ENCODE data around the gene EFCAB14. TPM values are rescaled to one million over a fixed set of nuclear protein-coding genes. Genes with fewer than 3 reads are reported as not detected.

The EFCAB14 gene
- total and polyA plus RNA-seq, 9 of the 15 experiments (the other 6 are each of a cell fraction or from before 2014, with no cell fraction given): 7.3 to 49.0 (median 37.3) TPM

DNA sequence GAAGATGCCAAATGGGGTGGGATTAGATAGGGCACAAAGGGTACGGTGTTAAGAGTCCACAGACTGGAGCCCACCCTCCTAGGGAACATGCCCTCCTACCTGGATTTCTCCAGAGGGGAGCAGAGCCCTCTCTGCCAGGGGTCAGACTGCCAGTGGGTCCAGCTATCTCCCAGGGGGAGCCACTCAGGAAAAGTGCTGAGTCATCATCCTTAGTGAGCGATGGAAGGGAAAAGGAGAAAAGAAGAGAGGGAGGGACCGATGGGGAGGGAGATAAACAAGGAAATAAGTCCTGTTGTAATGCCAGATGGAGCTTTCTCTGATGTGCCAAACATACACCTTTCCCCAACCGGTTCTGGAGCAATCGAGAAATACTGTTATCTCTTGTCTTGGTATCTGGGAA is 49.5 kb upstream of the EFCAB14 start (continued):
- TF ChIP-seq, protein P1, sequence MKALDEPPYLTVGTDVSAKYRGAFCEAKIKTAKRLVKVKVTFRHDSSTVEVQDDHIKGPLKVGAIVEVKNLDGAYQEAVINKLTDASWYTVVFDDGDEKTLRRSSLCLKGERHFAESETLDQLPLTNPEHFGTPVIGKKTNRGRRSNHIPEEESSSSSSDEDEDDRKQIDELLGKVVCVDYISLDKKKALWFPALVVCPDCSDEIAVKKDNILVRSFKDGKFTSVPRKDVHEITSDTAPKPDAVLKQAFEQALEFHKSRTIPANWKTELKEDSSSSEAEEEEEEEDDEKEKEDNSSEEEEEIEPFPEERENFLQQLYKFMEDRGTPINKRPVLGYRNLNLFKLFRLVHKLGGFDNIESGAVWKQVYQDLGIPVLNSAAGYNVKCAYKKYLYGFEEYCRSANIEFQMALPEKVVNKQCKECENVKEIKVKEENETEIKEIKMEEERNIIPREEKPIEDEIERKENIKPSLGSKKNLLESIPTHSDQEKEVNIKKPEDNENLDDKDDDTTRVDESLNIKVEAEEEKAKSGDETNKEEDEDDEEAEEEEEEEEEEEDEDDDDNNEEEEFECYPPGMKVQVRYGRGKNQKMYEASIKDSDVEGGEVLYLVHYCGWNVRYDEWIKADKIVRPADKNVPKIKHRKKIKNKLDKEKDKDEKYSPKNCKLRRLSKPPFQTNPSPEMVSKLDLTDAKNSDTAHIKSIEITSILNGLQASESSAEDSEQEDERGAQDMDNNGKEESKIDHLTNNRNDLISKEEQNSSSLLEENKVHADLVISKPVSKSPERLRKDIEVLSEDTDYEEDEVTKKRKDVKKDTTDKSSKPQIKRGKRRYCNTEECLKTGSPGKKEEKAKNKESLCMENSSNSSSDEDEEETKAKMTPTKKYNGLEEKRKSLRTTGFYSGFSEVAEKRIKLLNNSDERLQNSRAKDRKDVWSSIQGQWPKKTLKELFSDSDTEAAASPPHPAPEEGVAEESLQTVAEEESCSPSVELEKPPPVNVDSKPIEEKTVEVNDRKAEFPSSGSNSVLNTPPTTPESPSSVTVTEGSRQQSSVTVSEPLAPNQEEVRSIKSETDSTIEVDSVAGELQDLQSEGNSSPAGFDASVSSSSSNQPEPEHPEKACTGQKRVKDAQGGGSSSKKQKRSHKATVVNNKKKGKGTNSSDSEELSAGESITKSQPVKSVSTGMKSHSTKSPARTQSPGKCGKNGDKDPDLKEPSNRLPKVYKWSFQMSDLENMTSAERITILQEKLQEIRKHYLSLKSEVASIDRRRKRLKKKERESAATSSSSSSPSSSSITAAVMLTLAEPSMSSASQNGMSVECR (CRISPR knock-in tag; IDR thresholded peaks at IDR 0.05): no peak
- TF ChIP-seq, protein P2, sequence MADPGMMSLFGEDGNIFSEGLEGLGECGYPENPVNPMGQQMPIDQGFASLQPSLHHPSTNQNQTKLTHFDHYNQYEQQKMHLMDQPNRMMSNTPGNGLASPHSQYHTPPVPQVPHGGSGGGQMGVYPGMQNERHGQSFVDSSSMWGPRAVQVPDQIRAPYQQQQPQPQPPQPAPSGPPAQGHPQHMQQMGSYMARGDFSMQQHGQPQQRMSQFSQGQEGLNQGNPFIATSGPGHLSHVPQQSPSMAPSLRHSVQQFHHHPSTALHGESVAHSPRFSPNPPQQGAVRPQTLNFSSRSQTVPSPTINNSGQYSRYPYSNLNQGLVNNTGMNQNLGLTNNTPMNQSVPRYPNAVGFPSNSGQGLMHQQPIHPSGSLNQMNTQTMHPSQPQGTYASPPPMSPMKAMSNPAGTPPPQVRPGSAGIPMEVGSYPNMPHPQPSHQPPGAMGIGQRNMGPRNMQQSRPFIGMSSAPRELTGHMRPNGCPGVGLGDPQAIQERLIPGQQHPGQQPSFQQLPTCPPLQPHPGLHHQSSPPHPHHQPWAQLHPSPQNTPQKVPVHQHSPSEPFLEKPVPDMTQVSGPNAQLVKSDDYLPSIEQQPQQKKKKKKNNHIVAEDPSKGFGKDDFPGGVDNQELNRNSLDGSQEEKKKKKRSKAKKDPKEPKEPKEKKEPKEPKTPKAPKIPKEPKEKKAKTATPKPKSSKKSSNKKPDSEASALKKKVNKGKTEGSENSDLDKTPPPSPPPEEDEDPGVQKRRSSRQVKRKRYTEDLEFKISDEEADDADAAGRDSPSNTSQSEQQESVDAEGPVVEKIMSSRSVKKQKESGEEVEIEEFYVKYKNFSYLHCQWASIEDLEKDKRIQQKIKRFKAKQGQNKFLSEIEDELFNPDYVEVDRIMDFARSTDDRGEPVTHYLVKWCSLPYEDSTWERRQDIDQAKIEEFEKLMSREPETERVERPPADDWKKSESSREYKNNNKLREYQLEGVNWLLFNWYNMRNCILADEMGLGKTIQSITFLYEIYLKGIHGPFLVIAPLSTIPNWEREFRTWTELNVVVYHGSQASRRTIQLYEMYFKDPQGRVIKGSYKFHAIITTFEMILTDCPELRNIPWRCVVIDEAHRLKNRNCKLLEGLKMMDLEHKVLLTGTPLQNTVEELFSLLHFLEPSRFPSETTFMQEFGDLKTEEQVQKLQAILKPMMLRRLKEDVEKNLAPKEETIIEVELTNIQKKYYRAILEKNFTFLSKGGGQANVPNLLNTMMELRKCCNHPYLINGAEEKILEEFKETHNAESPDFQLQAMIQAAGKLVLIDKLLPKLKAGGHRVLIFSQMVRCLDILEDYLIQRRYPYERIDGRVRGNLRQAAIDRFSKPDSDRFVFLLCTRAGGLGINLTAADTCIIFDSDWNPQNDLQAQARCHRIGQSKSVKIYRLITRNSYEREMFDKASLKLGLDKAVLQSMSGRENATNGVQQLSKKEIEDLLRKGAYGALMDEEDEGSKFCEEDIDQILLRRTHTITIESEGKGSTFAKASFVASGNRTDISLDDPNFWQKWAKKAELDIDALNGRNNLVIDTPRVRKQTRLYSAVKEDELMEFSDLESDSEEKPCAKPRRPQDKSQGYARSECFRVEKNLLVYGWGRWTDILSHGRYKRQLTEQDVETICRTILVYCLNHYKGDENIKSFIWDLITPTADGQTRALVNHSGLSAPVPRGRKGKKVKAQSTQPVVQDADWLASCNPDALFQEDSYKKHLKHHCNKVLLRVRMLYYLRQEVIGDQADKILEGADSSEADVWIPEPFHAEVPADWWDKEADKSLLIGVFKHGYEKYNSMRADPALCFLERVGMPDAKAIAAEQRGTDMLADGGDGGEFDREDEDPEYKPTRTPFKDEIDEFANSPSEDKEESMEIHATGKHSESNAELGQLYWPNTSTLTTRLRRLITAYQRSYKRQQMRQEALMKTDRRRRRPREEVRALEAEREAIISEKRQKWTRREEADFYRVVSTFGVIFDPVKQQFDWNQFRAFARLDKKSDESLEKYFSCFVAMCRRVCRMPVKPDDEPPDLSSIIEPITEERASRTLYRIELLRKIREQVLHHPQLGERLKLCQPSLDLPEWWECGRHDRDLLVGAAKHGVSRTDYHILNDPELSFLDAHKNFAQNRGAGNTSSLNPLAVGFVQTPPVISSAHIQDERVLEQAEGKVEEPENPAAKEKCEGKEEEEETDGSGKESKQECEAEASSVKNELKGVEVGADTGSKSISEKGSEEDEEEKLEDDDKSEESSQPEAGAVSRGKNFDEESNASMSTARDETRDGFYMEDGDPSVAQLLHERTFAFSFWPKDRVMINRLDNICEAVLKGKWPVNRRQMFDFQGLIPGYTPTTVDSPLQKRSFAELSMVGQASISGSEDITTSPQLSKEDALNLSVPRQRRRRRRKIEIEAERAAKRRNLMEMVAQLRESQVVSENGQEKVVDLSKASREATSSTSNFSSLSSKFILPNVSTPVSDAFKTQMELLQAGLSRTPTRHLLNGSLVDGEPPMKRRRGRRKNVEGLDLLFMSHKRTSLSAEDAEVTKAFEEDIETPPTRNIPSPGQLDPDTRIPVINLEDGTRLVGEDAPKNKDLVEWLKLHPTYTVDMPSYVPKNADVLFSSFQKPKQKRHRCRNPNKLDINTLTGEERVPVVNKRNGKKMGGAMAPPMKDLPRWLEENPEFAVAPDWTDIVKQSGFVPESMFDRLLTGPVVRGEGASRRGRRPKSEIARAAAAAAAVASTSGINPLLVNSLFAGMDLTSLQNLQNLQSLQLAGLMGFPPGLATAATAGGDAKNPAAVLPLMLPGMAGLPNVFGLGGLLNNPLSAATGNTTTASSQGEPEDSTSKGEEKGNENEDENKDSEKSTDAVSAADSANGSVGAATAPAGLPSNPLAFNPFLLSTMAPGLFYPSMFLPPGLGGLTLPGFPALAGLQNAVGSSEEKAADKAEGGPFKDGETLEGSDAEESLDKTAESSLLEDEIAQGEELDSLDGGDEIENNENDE (IDR thresholded peaks at IDR 0.05; ENCODE audit: low read depth, low read length): no peak
- TF ChIP-seq RFX7 (CRISPR knock-in tag; IDR thresholded peaks at IDR 0.05): no peak
- no peak for TF ChIP-seq HNRNPLL (IDR thresholded peaks at IDR 0.05; ENCODE audit: low read depth, low read length, poor library complexity, severe bottlenecking)
- TF ChIP-seq, protein P3, sequence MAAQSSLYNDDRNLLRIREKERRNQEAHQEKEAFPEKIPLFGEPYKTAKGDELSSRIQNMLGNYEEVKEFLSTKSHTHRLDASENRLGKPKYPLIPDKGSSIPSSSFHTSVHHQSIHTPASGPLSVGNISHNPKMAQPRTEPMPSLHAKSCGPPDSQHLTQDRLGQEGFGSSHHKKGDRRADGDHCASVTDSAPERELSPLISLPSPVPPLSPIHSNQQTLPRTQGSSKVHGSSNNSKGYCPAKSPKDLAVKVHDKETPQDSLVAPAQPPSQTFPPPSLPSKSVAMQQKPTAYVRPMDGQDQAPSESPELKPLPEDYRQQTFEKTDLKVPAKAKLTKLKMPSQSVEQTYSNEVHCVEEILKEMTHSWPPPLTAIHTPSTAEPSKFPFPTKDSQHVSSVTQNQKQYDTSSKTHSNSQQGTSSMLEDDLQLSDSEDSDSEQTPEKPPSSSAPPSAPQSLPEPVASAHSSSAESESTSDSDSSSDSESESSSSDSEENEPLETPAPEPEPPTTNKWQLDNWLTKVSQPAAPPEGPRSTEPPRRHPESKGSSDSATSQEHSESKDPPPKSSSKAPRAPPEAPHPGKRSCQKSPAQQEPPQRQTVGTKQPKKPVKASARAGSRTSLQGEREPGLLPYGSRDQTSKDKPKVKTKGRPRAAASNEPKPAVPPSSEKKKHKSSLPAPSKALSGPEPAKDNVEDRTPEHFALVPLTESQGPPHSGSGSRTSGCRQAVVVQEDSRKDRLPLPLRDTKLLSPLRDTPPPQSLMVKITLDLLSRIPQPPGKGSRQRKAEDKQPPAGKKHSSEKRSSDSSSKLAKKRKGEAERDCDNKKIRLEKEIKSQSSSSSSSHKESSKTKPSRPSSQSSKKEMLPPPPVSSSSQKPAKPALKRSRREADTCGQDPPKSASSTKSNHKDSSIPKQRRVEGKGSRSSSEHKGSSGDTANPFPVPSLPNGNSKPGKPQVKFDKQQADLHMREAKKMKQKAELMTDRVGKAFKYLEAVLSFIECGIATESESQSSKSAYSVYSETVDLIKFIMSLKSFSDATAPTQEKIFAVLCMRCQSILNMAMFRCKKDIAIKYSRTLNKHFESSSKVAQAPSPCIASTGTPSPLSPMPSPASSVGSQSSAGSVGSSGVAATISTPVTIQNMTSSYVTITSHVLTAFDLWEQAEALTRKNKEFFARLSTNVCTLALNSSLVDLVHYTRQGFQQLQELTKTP (IDR thresholded peaks at IDR 0.05; ENCODE audit: low read depth in 1 of 2, partially characterized antibody in 2 of 2): no peak

Data from K562 (cell line).